BJ (cell line): ENCODE measurements around the gene PIGP. TPM values are rescaled to one million over a fixed set of nuclear protein-coding genes. Genes with fewer than 3 reads are reported as not detected.

Experiments
- CTCF ChIA-PET: fragments of 350-600 bp; formaldehyde crosslinking; extraction: SDS; loops from one replicate; lab custom pipeline; 2021; ENCODE audit warnings: antibody characterized with exemption, inconsistent platforms; lab: Yijun Ruan, JAX
- POLR2A ChIA-PET: fragments of 300-600 bp; sonication (Branson Sonifier 250); formaldehyde crosslinking; extraction: SDS; loops from one replicate; lab custom pipeline; 2021; ENCODE audit warnings: antibody characterized with exemption; lab: Charles Lee
- DNase-seq: peaks from one replicate; pipeline ENCODE4 v3.0.0-alpha.2; 2011; ENCODE audit warnings: low read depth
- H3K27me3 ChIP-seq: 2 replicates; pipeline ENCODE4 v1.6.0; 2011; ENCODE audit warnings: low read length; ENCODE audit not compliant: control insufficient read depth, insufficient read depth
- H3K36me3 ChIP-seq: 2 replicates; pipeline ENCODE4 v1.5.1; 2011; ENCODE audit warnings: low read length; ENCODE audit not compliant: control insufficient read depth, insufficient read depth
- H3K4me3 ChIP-seq: 2 replicates; pipeline ENCODE4 v1.5.1; 2011; ENCODE audit warnings: low read depth, mild to moderate bottlenecking, control low read depth, low read length
- CTCF ChIP-seq: IDR thresholded peaks from 2 replicates; pipeline ENCODE4 v1.5.1; 2011; ENCODE audit warnings: low read depth, mild to moderate bottlenecking, control low read depth, inconsistent platforms, low read length, moderate library complexity; ENCODE audit not compliant: insufficient read depth
- polyA plus RNA-seq: library from polyadenylated mRNA; depleted of rRNA; stranded (reverse); fragments of >200 nt; gene quantifications from 2 replicates; pipeline ENCODE4 v1.2.3, GENCODE V29; 2011

The PIGP gene
- polyA plus RNA-seq, 1 experiment: 13.8 TPM

- TF ChIP-seq CTCF: no peak
- Histone ChIP-seq H3K27me3 (no peaks in the 10 kb centered on the region), H3K4me3 (no peak overlapping the region), H3K36me3 (no peaks in the 10 kb centered on the region)
- DNase-seq: no peak
- CTCF ChIA-PET: interaction anchor here (1.0 kb wide), 1 partner anchor 26 kb away, joined by 3 read pairs; no protein-coding TSS in a partner anchor
- POLR2A ChIA-PET: no interaction called here
Observed at GRCh38 chr21:37065561-37066177, 7.2 kb downstream of the PIGP start.

- no peaks in the 10 kb centered on the region for H3K27me3 ChIP-seq
- no peaks in the 10 kb centered on the region for H3K36me3 ChIP-seq
- no peak overlapping the region for H3K4me3 ChIP-seq
- CTCF ChIA-PET: no interaction called here
- POLR2A ChIA-PET: no interaction called here
- DNase-seq: no peak
- no peak for TF ChIP-seq CTCF
Observed at GRCh38 chr21:37064841-37065240, 8.0 kb downstream of the PIGP start.

- DNase-seq: no peak
- CTCF ChIA-PET: interaction anchor here (0.7 kb wide), 1 partner anchor 158 kb away, joined by 3 read pairs; no protein-coding TSS in a partner anchor
- Histone ChIP-seq H3K4me3 (no peak overlapping the region), H3K27me3 (no peaks in the 10 kb centered on the region), H3K36me3 (no peaks in the 10 kb centered on the region)
- POLR2A ChIA-PET: no interaction called here
- TF ChIP-seq CTCF: no peak
Observed at GRCh38 chr21:37063433-37063832, 9.4 kb downstream of the PIGP start.

- no peak for TF ChIP-seq CTCF
- Histone ChIP-seq H3K36me3 (no peaks in the 10 kb centered on the region), H3K27me3 (no peaks in the 10 kb centered on the region), H3K4me3 (no peak overlapping the region)
- POLR2A ChIA-PET: no interaction called here
- DNase-seq: no peak
- CTCF ChIA-PET: interaction anchor here (0.6 kb wide), 1 partner anchor 65 kb away, joined by 3 read pairs; no protein-coding TSS in a partner anchor
Observed at GRCh38 chr21:37062593-37062935, 10.3 kb downstream of the PIGP start.

GRCh38 chr21:37061926-37062592 lies 10.8 kb downstream of the PIGP start:
- H3K36me3 ChIP-seq: no peaks in the 10 kb centered on the region
- no peak overlapping the region for H3K4me3 ChIP-seq
- DNase-seq: no peak
- TF ChIP-seq CTCF: no peak
- H3K27me3 ChIP-seq: no peaks in the 10 kb centered on the region
- ChIA-PET CTCF (interaction anchor here (0.6 kb wide), 1 partner anchor 64 kb away, joined by 3 read pairs; no protein-coding TSS in a partner anchor), POLR2A (no interaction called here)
